HCT116 (cell line): ENCODE data around the gene TRPM3. TPM values are rescaled to one million over a fixed set of nuclear protein-coding genes. Genes with fewer than 3 reads are reported as not detected.

Experiments used
- ATAC-seq: fragments of 200-7000 bp; cut with Tn5 transposase; 2 replicates; pipeline ENCODE4 v1.9.1; 2020; ENCODE audit warnings: mild to moderate bottlenecking, moderate library complexity
- BruUV-seq: library from RNA; stranded (reverse); fragments of 400-500 nt; replicated peaks from 2 replicates; lab custom pipeline; 2021; lab: Mats Ljungman, UMichigan
- CTCF ChIA-PET: fragments of 300-600 bp; sonication (Branson Sonifier 250); formaldehyde crosslinking; loops from one replicate; lab custom pipeline; 2021; ENCODE audit warnings: antibody characterized with exemption; lab: Charles Lee
- POLR2A ChIA-PET: fragments of 300-600, 350-600 bp; sonication (Branson Sonifier 250); formaldehyde crosslinking; loops from one replicate; lab custom pipeline; 2021; ENCODE audit warnings: antibody characterized with exemption; lab: Charles Lee
- RAD21 ChIA-PET, 2 experiments: fragments of 300-600 bp; sonication (Branson Sonifier 250); formaldehyde crosslinking; loops; one replicate each; lab custom pipeline; 2023; ENCODE audit warnings: low total read pairs in 2 of 2; ENCODE audit not compliant: uncharacterized antibody in 2 of 2, unreplicated experiment in 2 of 2, low non-redundant PET in 1 of 2; lab: Charles Lee
- DNase-seq: peaks from one replicate; pipeline ENCODE4 v3.0.0-alpha.2; 2010; ENCODE audit warnings: low read depth, low spot score
- H2AFZ ChIP-seq: fragments of 200-600 bp; shearing (Covaris generic), sonication (generic); 2 replicates; pipeline ENCODE4 v1.6.1; 2017; ENCODE audit warnings: low read depth, mixed run types, mixed read lengths, antibody characterized with exemption, low read length; ENCODE audit not compliant: poor library complexity, severe bottlenecking
- H3K27ac ChIP-seq: 2 replicates; pipeline ENCODE4 v1.5.1; 2012; ENCODE audit warnings: low read depth, low read length
- H3K27me3 ChIP-seq: fragments of 200-600 bp; sonication (generic); 2 replicates; pipeline ENCODE4 v1.6.1; 2016; ENCODE audit warnings: mixed run types, low read length, mixed read lengths; ENCODE audit not compliant: insufficient read depth
- H3K36me3 ChIP-seq, 2 experiments: fragments of 200-500 bp in 1 of 2; fragments of 200-600 bp in 1 of 2; sonication (Bioruptor generic) in 1 of 2; sonication (generic) in 1 of 2; 2 replicates each; pipeline versions ENCODE4 v1.5.1 to v1.6.1; 2014 to 2016; ENCODE audit warnings: low read length in 2 of 2, inconsistent platforms in 1 of 2, mixed read lengths in 1 of 2, mixed run types in 1 of 2; ENCODE audit not compliant: insufficient read depth in 2 of 2, control insufficient read depth in 1 of 2
- H3K4me1 ChIP-seq, 2 experiments: fragments of 200-600 bp in 1 of 2; sonication (generic) in 1 of 2; 2 replicates each; pipeline versions ENCODE4 v1.5.1 to v1.6.1; 2012 to 2017; ENCODE audit warnings: low read length in 2 of 2, inconsistent platforms in 1 of 2, mild to moderate bottlenecking in 1 of 2, mixed read lengths in 1 of 2, mixed run types in 1 of 2, moderate library complexity in 1 of 2; ENCODE audit not compliant: insufficient read depth in 2 of 2, control insufficient read depth in 1 of 2
- H3K4me2 ChIP-seq: fragments of 200-600 bp; sonication (generic); 2 replicates; pipeline ENCODE4 v1.6.1; 2017; ENCODE audit warnings: mixed run types, low read length, mixed read lengths
- H3K4me3 ChIP-seq, 2 experiments: fragments of 200-600 bp in 1 of 2; sonication (generic) in 1 of 2; replicated peaks in 1 of 2; 2 replicates each; pipeline ENCODE4 v1.5.1; 2011 to 2016; ENCODE audit warnings: low read length in 2 of 2, control low read depth in 1 of 2, low read depth in 1 of 2, mild to moderate bottlenecking in 1 of 2, mixed read lengths in 1 of 2, mixed run types in 1 of 2
- H3K79me2 ChIP-seq: fragments of 200-600 bp; sonication (generic); 2 replicates; pipeline ENCODE4 v1.6.1; 2017; ENCODE audit warnings: mild to moderate bottlenecking, mixed run types, low read length, moderate library complexity, mixed read lengths; ENCODE audit not compliant: insufficient read depth
- H3K9ac ChIP-seq: fragments of 200-600 bp; sonication (generic); 2 replicates; pipeline ENCODE4 v1.6.1; 2016; ENCODE audit warnings: low read length, mixed read lengths
- H3K9me2 ChIP-seq: fragments of 200-600 bp; sonication (generic), shearing (Covaris generic); 2 replicates; pipeline ENCODE4 v1.6.1; 2017; ENCODE audit warnings: mixed run types, mild to moderate bottlenecking, moderate library complexity; ENCODE audit not compliant: insufficient read depth
- H3K9me3 ChIP-seq, 2 experiments: fragments of 200-500 bp in 1 of 2; fragments of 200-600 bp in 1 of 2; sonication (Bioruptor generic) in 1 of 2; sonication (generic) in 1 of 2; 2 replicates each; pipeline ENCODE4 v1.6.1; 2014 to 2017; ENCODE audit warnings: low read length in 2 of 2, mixed read lengths in 2 of 2, inconsistent platforms in 1 of 2, low read depth in 1 of 2, mild to moderate bottlenecking in 1 of 2, mixed run types in 1 of 2, moderate library complexity in 1 of 2; ENCODE audit not compliant: control insufficient read depth in 1 of 2, insufficient read depth in 1 of 2
- H4K20me1 ChIP-seq: fragments of 200-600 bp; sonication (generic), shearing (Covaris generic); 2 replicates; pipeline ENCODE4 v1.6.1; 2017; ENCODE audit warnings: mixed run types, mild to moderate bottlenecking, moderate library complexity; ENCODE audit not compliant: insufficient read depth
- EGR1 ChIP-seq: IDR thresholded peaks from 2 replicates; pipeline ENCODE4 v1.6.1; 2012; ENCODE audit warnings: low read depth
- ELF1 ChIP-seq: IDR thresholded peaks from 2 replicates; pipeline ENCODE4 v1.6.1; 2012; ENCODE audit warnings: low read depth, borderline replicate concordance
- EZH2 ChIP-seq: fragments of 200-600 bp; sonication (generic); IDR thresholded peaks from 2 replicates; pipeline ENCODE4 v1.6.1; 2017; ENCODE audit warnings: antibody characterized with exemption, mixed run types
- FOSL1 ChIP-seq: IDR thresholded peaks from 2 replicates; pipeline ENCODE4 v1.6.1; 2012; ENCODE audit warnings: low read depth
- JUND ChIP-seq: IDR thresholded peaks from 2 replicates; pipeline ENCODE4 v1.6.1; 2012
- POLR2AphosphoS5 ChIP-seq: IDR thresholded peaks from 2 replicates; pipeline ENCODE4 v1.6.1; 2011; ENCODE audit warnings: mild to moderate bottlenecking, low read depth, low read length, moderate library complexity
- RAD21 ChIP-seq: IDR thresholded peaks from 2 replicates; pipeline ENCODE4 v1.6.1; 2012; ENCODE audit warnings: low read depth, mild to moderate bottlenecking
- SIN3A ChIP-seq: IDR thresholded peaks from 2 replicates; pipeline ENCODE4 v1.6.1; 2012; ENCODE audit warnings: low read depth
- SRF ChIP-seq: IDR thresholded peaks from 2 replicates; pipeline ENCODE4 v1.6.1; 2012; ENCODE audit warnings: low read depth
- TCF7L2 ChIP-seq: IDR thresholded peaks from 2 replicates; pipeline ENCODE4 v1.7.0; 2011; ENCODE audit warnings: borderline replicate concordance, inconsistent platforms; ENCODE audit not compliant: insufficient read depth, insufficient read length; ENCODE audit errors: extremely low read depth
- YY1 ChIP-seq: IDR thresholded peaks from 2 replicates; pipeline ENCODE4 v1.6.1; 2011; ENCODE audit warnings: low read length, low read depth, moderate library complexity, mild to moderate bottlenecking; ENCODE audit not compliant: insufficient replicate concordance; ENCODE audit errors: extremely low read depth
- ZNF274 ChIP-seq: fragments of 200-500 bp; sonication (Bioruptor generic); IDR thresholded peaks from 2 replicates; pipeline ENCODE4 v1.6.1; 2014; ENCODE audit warnings: mild to moderate bottlenecking, low read depth, low read length, inconsistent platforms
- intact Hi-C: fragments of 100-400 bp; cut with micrococcal nuclease; formaldehyde crosslinking; loops from 2 replicates; pipeline ENCODE4 v1.10.0; 2022
- total RNA-seq: library from RNA; stranded (reverse); gene quantifications from one replicate; pipeline ENCODE4 v1.2.1, GENCODE V29; 2021; ENCODE audit not compliant: unreplicated experiment
- TF ChIP-seq, protein P1 (sequence below): IDR thresholded peaks from 2 replicates; pipeline ENCODE4 v1.6.1; 2011; ENCODE audit warnings: mild to moderate bottlenecking, low read length, moderate library complexity; ENCODE audit not compliant: insufficient replicate concordance; ENCODE audit errors: extremely low read depth
- TF ChIP-seq, protein P2 (sequence below): IDR thresholded peaks from 2 replicates; pipeline ENCODE4 v1.6.1; 2012; ENCODE audit warnings: low read depth
- TF ChIP-seq, protein P3 (sequence below): IDR thresholded peaks from 2 replicates; pipeline ENCODE4 v1.6.1; 2012
- TF ChIP-seq, protein P4 (sequence below): IDR thresholded peaks from 2 replicates; pipeline ENCODE4 v1.6.1; 2012
- TF ChIP-seq, protein P5 (sequence below), 3 experiments: fragments of 200-600 bp in 1 of 3; sonication (generic) in 1 of 3; IDR thresholded peaks in 2 of 3; conservative IDR thresholded peaks in 1 of 3; 2 replicates each; pipeline ENCODE4 v1.5.1; 2012 to 2017; ENCODE audit warnings: low read depth in 2 of 3, low read length in 2 of 3, antibody characterized with exemption in 1 of 3, borderline replicate concordance in 1 of 3, control low read depth in 1 of 3, mild to moderate bottlenecking in 1 of 3, mixed read lengths in 1 of 3, mixed run types in 1 of 3, moderate library complexity in 1 of 3; ENCODE audit not compliant: insufficient read depth in 1 of 3

Gene TRPM3
- total RNA-seq, 1 experiment from 2014 or later, result not detected

DNA sequence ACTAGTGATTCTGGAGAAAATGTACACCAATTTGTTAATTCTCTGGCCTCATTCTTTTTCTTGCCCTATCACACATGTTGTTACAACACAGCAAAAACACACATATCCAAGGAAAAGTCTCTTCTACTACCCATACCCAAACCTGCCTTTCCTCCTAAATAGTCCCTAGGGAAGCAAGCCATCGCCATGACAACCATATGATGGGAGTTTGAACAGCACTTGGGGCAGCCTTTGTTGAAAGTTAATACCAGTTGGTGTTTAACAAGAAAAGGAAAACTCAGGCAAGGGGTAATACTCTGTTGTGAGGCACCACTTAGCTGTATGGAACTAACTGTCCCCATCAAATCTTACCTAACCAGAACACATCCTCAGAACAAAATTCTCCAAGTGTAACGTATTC is 1.7 kb downstream of the TRPM3 start:
- intact Hi-C loops, result no loop called here
- TF ChIP-seq, protein P1, sequence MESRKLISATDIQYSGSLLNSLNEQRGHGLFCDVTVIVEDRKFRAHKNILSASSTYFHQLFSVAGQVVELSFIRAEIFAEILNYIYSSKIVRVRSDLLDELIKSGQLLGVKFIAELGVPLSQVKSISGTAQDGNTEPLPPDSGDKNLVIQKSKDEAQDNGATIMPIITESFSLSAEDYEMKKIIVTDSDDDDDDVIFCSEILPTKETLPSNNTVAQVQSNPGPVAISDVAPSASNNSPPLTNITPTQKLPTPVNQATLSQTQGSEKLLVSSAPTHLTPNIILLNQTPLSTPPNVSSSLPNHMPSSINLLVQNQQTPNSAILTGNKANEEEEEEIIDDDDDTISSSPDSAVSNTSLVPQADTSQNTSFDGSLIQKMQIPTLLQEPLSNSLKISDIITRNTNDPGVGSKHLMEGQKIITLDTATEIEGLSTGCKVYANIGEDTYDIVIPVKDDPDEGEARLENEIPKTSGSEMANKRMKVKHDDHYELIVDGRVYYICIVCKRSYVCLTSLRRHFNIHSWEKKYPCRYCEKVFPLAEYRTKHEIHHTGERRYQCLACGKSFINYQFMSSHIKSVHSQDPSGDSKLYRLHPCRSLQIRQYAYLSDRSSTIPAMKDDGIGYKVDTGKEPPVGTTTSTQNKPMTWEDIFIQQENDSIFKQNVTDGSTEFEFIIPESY, result no peak
- TF ChIP-seq FOSL1 (no peak), YY1 (no peak), EGR1 (no peak), ZNF274 (no peak), JUND (no peak), EZH2 (no peak), SRF (no peak), TCF7L2 (no peak), SIN3A (no peak), POLR2AphosphoS5 (no peak), RAD21 (no peak), ELF1 (no peak)
- TF ChIP-seq, protein P2, sequence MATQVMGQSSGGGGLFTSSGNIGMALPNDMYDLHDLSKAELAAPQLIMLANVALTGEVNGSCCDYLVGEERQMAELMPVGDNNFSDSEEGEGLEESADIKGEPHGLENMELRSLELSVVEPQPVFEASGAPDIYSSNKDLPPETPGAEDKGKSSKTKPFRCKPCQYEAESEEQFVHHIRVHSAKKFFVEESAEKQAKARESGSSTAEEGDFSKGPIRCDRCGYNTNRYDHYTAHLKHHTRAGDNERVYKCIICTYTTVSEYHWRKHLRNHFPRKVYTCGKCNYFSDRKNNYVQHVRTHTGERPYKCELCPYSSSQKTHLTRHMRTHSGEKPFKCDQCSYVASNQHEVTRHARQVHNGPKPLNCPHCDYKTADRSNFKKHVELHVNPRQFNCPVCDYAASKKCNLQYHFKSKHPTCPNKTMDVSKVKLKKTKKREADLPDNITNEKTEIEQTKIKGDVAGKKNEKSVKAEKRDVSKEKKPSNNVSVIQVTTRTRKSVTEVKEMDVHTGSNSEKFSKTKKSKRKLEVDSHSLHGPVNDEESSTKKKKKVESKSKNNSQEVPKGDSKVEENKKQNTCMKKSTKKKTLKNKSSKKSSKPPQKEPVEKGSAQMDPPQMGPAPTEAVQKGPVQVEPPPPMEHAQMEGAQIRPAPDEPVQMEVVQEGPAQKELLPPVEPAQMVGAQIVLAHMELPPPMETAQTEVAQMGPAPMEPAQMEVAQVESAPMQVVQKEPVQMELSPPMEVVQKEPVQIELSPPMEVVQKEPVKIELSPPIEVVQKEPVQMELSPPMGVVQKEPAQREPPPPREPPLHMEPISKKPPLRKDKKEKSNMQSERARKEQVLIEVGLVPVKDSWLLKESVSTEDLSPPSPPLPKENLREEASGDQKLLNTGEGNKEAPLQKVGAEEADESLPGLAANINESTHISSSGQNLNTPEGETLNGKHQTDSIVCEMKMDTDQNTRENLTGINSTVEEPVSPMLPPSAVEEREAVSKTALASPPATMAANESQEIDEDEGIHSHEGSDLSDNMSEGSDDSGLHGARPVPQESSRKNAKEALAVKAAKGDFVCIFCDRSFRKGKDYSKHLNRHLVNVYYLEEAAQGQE, result no peak
- TF ChIP-seq, protein P3, sequence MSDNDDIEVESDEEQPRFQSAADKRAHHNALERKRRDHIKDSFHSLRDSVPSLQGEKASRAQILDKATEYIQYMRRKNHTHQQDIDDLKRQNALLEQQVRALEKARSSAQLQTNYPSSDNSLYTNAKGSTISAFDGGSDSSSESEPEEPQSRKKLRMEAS, result no peak
- TF ChIP-seq, protein P4, sequence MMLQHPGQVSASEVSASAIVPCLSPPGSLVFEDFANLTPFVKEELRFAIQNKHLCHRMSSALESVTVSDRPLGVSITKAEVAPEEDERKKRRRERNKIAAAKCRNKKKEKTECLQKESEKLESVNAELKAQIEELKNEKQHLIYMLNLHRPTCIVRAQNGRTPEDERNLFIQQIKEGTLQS, result no peak
- TF ChIP-seq, protein P5, sequence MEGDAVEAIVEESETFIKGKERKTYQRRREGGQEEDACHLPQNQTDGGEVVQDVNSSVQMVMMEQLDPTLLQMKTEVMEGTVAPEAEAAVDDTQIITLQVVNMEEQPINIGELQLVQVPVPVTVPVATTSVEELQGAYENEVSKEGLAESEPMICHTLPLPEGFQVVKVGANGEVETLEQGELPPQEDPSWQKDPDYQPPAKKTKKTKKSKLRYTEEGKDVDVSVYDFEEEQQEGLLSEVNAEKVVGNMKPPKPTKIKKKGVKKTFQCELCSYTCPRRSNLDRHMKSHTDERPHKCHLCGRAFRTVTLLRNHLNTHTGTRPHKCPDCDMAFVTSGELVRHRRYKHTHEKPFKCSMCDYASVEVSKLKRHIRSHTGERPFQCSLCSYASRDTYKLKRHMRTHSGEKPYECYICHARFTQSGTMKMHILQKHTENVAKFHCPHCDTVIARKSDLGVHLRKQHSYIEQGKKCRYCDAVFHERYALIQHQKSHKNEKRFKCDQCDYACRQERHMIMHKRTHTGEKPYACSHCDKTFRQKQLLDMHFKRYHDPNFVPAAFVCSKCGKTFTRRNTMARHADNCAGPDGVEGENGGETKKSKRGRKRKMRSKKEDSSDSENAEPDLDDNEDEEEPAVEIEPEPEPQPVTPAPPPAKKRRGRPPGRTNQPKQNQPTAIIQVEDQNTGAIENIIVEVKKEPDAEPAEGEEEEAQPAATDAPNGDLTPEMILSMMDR (IDR thresholded peaks at IDR 0.05 in 2 of 3, conservative IDR thresholded peaks at IDR 0.05 in 1 of 3; ENCODE audit: borderline replicate concordance in 1 of 3, insufficient read depth in 1 of 3, low read depth in 2 of 3, low read length in 2 of 3), result no peak
- RAD21 ChIA-PET, result no interaction called here
- no peak overlapping the region for H2AFZ ChIP-seq
- no peaks in the 10 kb centered on the region for H3K9me2 ChIP-seq
- no peaks in the 10 kb centered on the region for H3K36me3 ChIP-seq
- no peaks in the 10 kb centered on the region for H3K9me3 ChIP-seq
- H3K27ac ChIP-seq, result no peak overlapping the region
- CTCF ChIA-PET, result no interaction called here
- DNase-seq (no peak), ATAC-seq (no peak)
- H4K20me1 ChIP-seq, result no peaks in the 10 kb centered on the region
- H3K9ac ChIP-seq, result no peak overlapping the region
- H3K4me2 ChIP-seq, result no peak overlapping the region
- H3K79me2 ChIP-seq, result no peaks in the 10 kb centered on the region
- H3K27me3 ChIP-seq, result peaks cover 36% of the 10 kb centered on the region
- BruUV-seq, result no TSS peak
- no peaks in the 10 kb centered on the region for H3K4me1 ChIP-seq
- H3K4me3 ChIP-seq, result no peak overlapping the region
- POLR2A ChIA-PET, result no interaction called here
